K562 (cell line): ENCODE measurements around the gene SLC4A1. TPM values are rescaled to one million over a fixed set of nuclear protein-coding genes. Genes with fewer than 3 reads are reported as not detected.

Experiments used
- ATF7 ChIP-seq: fragments of 450-650 bp; IDR thresholded peaks from 2 replicates; pipeline ENCODE4 v1.7.1; 2014; ENCODE audit warnings: mild to moderate bottlenecking, moderate library complexity
- BCLAF1 ChIP-seq, 2 experiments: fragments of 450-650 bp in 1 of 2; IDR thresholded peaks; 2 replicates each; pipeline ENCODE4 v1.6.1; 2011 to 2017; ENCODE audit warnings: low read depth in 2 of 2, antibody characterized with exemption in 1 of 2, borderline replicate concordance in 1 of 2, low read length in 1 of 2, mild to moderate bottlenecking in 1 of 2, mixed read lengths in 1 of 2; ENCODE audit not compliant: control insufficient read depth in 1 of 2
- EP300 ChIP-seq: IDR thresholded peaks from 2 replicates; pipeline ENCODE4 v1.6.1; 2012; ENCODE audit warnings: low read length, improper control_type of control experiment
- EP400 ChIP-seq: fragments of 450-650 bp; IDR thresholded peaks from 2 replicates; pipeline ENCODE4 v1.6.1; 2017; ENCODE audit warnings: antibody characterized with exemption, mild to moderate bottlenecking, moderate library complexity
- MGA ChIP-seq: fragments of 450-650 bp; IDR thresholded peaks from 2 replicates; pipeline ENCODE4 v1.6.1; 2016; ENCODE audit warnings: mild to moderate bottlenecking, moderate library complexity
- MTA1 ChIP-seq: fragments of 450-650 bp; IDR thresholded peaks from 2 replicates; pipeline ENCODE4 v1.6.1; 2017; ENCODE audit warnings: borderline replicate concordance
- SPI1 ChIP-seq: IDR thresholded peaks from 2 replicates; pipeline ENCODE4 v1.6.1; 2011; ENCODE audit warnings: low read depth, low read length, control low read depth, borderline replicate concordance
- TBL1XR1 ChIP-seq, 2 experiments: IDR thresholded peaks; 2 replicates each; pipeline ENCODE4 v1.6.1; 2012; ENCODE audit warnings: improper control_type of control experiment in 2 of 2, low read length in 2 of 2, mild to moderate bottlenecking in 1 of 2
- ZBTB26 ChIP-seq: fragments of 450-650 bp; formaldehyde crosslinking; IDR thresholded peaks from 2 replicates; pipeline ENCODE4 v1.4.0; 2022; ENCODE audit warnings: missing genetic modification characterization
- ZNF12 ChIP-seq: sonication (generic); formaldehyde crosslinking; IDR thresholded peaks from 2 replicates; pipeline ENCODE4 v1.4.0; 2020; ENCODE audit warnings: mild to moderate bottlenecking, missing genetic modification reagents
- polyA plus RNA-seq, 8 experiments: library from polyadenylated mRNA; depleted of rRNA in 4 of 8; stranded (reverse) in 5 of 8; unstranded in 3 of 8; fragments of >200 nt; fragmentation: Nextera tagmentation in 2 of 8; fragmentation: Illumina TruSeq in 1 of 8; extraction: Ambion mirVana in 2 of 8; extraction: Trizol in 1 of 8; gene quantifications; 2 replicates each; pipeline versions ENCODE4 v1.2.1 to v1.2.3, GENCODE V29; 2011 to 2014; ENCODE audit warnings: inconsistent platforms in 1 of 8, missing spikeins in 1 of 8
- total RNA-seq, 7 experiments: library from RNA; depleted of rRNA in 6 of 7; stranded (reverse); fragments of >200 nt in 6 of 7; fragmentation: Illumina TruSeq in 2 of 7; extraction: Trizol in 2 of 7; gene quantifications; 2 replicates each; pipeline versions ENCODE4 v1.2.1 to v1.2.3, GENCODE V29; 2011 to 2021; ENCODE audit warnings: low replicate concordance in 1 of 7

SLC4A1 gene
- total and polyA plus RNA-seq, 9 of the 15 experiments (the other 6 are each of a cell fraction or from before 2014, with no cell fraction given) = 0.14 to 1.00 (median 0.53) TPM

GRCh38 chr17:44279666-44280391 lies 11.9 kb upstream of the SLC4A1 start (continued):
- TF ChIP-seq EP400 = peak; percentile 5; the same call in 1 of the 2 replicates
- TF ChIP-seq BCLAF1 (IDR thresholded peaks at IDR 0.05; ENCODE audit: borderline replicate concordance in 1 of 2, control insufficient read depth in 1 of 2, low read depth in 2 of 2, low read length in 1 of 2) = no peak
- 0 out of 2 replicates have a peak, but pooled peaks have one; percentile 16 for TF ChIP-seq MTA1
- TF ChIP-seq SPI1 = 0 out of 2 replicates have a peak, but pooled peaks have one; percentile 8
- peak; percentile 97 for TF ChIP-seq ATF7
- peak in 1 of 2 experiments; percentile 30; a peak in 2 of 4 replicates for TF ChIP-seq TBL1XR1 (IDR thresholded peaks at IDR 0.05; ENCODE audit: low read length in 2 of 2)
- TF ChIP-seq EP300 = no peak
- TF ChIP-seq MGA = no peak
- TF ChIP-seq ZBTB26 (CRISPR knock-in tag) = no peak
- TF ChIP-seq ZNF12 (CRISPR knock-in tag) = 0 out of 2 replicates have a peak, but pooled peaks have one; percentile 31
